Gastrocnemius medialis (tissue), 4 donors: ENCODE data around the gene OR2T35. TPM values are rescaled to one million over a fixed set of nuclear protein-coding genes. Genes with fewer than 3 reads are reported as not detected.
"Not testable (repeated sequence)": the region's sequence is repeated elsewhere in the genome, so short reads cannot be mapped to it uniquely, and the experiment has no call there.

ENCODE experiments used
- ATAC-seq, 2 donors: fragments of 150-250 bp; one replicate each; pipeline ENCODE4 v1.9.1; 2016
- DNase-seq, 2 donors: peaks; one replicate each; pipeline ENCODE4 v3.0.0-alpha.2; 2019
- H3K27ac ChIP-seq, 4 donors: fragments of 200-600 bp; sonication (generic); 1 replicate in 1 of 4; 2 replicates in 3 of 4; pipeline ENCODE4 v1.5.1; 2016 to 2018; ENCODE audit warnings: mild to moderate bottlenecking in 2 of 4, moderate library complexity in 1 of 4
- H3K27me3 ChIP-seq, 3 donors: fragments of 200-600 bp; sonication (generic) in 2 of 3; 1 replicate in 1 of 3; 2 replicates in 2 of 3; pipeline versions ENCODE4 v1.5.1 to v1.6.0; 2016 to 2019; ENCODE audit warnings: mild to moderate bottlenecking in 1 of 3, moderate library complexity in 1 of 3
- H3K36me3 ChIP-seq, 2 donors: fragments of 200-600 bp; sonication (generic) in 1 of 2; one replicate each; pipeline ENCODE4 v1.5.1; 2017 to 2018
- H3K4me1 ChIP-seq, 2 donors: fragments of 200-600 bp; sonication (generic) in 1 of 2; one replicate each; pipeline ENCODE4 v1.5.1; 2016 to 2017; ENCODE audit warnings: mild to moderate bottlenecking in 2 of 2
- H3K4me3 ChIP-seq, 4 donors: fragments of 200-600 bp; sonication (generic) in 3 of 4; 1 replicate in 1 of 4; 2 replicates in 3 of 4; pipeline ENCODE4 v1.5.1; 2016 to 2019; ENCODE audit warnings: mild to moderate bottlenecking in 2 of 4
- H3K9me3 ChIP-seq, 3 donors: fragments of 200-600 bp; sonication (generic) in 2 of 3; 1 replicate in 1 of 3; 2 replicates in 2 of 3; pipeline ENCODE4 v1.5.1; 2016 to 2019
- POLR2A ChIP-seq, 2 donors: fragments of 450-650 bp; IDR thresholded peaks; one replicate each; pipeline ENCODE4 v1.6.1; 2017; ENCODE audit warnings: antibody characterized with exemption in 2 of 2, mild to moderate bottlenecking in 2 of 2, moderate library complexity in 2 of 2
- in situ Hi-C, 4 donors: fragments of 200-750 bp; cut with MboI; loops; one replicate each; pipeline versions ENCODE4 v1.15.0 to v1.8.0; 2017; ENCODE audit warnings: low sequenced_read_pairs in 4 of 4
- intact Hi-C: fragments of 100-400 bp; cut with DNase I; formaldehyde crosslinking; loops from one replicate; pipeline ENCODE4 v1.15.1; 2023; ENCODE audit warnings: low total_unique reads
- total RNA-seq, 4 donors: library from RNA; depleted of rRNA; stranded (reverse); fragments of >200 nt; gene quantifications; one replicate each; pipeline versions ENCODE4 v1.1.0 to v1.2.3, GENCODE V29; 2016
- TF ChIP-seq, protein P1 (sequence below), 5 experiments: fragments of 450-650 bp in 3 of 5; fragments of 200-600 bp in 2 of 5; sonication (generic) in 2 of 5; IDR thresholded peaks in 4 of 5; conservative IDR thresholded peaks in 1 of 5; 1 replicate in 4 of 5; 2 replicates in 1 of 5; pipeline ENCODE4 v1.5.1; 2016 to 2019; ENCODE audit warnings: antibody characterized with exemption in 5 of 5, mild to moderate bottlenecking in 3 of 5, moderate library complexity in 3 of 5

Gene OR2T35, protein sequence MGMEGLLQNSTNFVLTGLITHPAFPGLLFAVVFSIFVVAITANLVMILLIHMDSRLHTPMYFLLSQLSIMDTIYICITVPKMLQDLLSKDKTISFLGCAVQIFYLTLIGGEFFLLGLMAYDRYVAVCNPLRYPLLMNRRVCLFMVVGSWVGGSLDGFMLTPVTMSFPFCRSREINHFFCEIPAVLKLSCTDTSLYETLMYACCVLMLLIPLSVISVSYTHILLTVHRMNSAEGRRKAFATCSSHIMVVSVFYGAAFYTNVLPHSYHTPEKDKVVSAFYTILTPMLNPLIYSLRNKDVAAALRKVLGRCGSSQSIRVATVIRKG
- not detected for total RNA-seq

DNA sequence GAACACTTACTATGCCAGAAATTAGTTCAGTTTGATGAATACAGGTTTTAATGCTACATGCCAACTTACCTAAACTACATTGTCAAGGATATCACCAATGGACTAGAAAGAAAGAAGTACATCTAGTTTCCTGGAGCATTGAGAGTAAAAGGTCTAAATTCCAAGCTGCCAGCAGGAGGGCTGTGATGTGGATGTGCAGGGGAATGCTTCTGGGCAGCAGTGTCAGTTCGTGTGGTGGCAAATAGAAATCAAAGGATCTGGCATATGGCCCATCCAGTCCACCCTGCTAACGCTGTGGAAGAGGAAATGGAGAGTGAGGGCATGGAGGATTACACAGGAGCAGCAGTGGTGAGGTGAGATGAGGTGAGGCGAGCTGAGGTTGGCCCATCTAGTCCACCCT, at the start of gene OR2T35:
OR2T35 (minus strand) TSS at position 101 of the 400 bp plus-strand sequence. CDS start 6,020 bp downstream, outside the sequence.
- intact Hi-C loops, in situ Hi-C loops, DNase-seq, H3K4me3 ChIP-seq, H3K9me3 ChIP-seq, ATAC-seq, H3K4me1 ChIP-seq, H3K36me3 ChIP-seq, H3K27ac ChIP-seq, H3K27me3 ChIP-seq: not testable (repeated sequence)

DNA sequence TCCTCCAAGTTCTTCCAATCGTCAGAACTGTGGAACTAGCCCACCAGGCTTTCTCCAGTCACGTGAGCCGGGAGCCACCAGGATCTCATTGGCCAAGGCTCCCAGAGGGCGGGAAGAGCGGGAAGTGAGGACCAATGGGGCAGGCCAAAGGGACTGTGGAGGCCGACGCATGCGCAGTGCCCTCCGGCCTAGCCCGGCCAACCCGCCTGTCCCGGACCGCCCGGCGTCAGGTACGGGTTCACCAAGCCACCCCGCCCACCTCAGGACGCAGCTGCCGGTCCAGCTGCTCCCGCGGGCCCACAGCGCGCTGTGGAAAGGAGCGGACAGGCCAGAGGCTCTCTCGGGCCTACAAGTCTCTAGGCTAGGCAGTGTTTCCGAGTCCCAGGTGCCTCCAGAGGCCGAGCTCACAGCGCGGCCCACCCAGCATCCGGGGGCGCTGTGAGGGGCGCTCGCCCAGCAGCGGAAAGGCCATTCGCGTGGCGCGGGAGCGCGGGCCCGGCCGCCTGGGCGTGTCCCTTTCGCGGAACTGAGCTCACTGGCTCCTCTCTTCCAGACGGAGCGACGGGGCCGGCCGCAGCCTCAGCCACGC, 46.6 kb upstream of the OR2T35 start:
- H3K4me1 ChIP-seq, result no peaks in the 10 kb centered on the region
- no peak overlapping the region for H3K27ac ChIP-seq
- H3K27me3 ChIP-seq, result no peaks in the 10 kb centered on the region
- no peaks in the 10 kb centered on the region for H3K36me3 ChIP-seq
- no peaks in the 10 kb centered on the region for H3K9me3 ChIP-seq
- DNase-seq (no peak), ATAC-seq (no peak)
- TF ChIP-seq POLR2A (IDR thresholded peaks at IDR 0.05), result no peak
- TF ChIP-seq, protein P1, sequence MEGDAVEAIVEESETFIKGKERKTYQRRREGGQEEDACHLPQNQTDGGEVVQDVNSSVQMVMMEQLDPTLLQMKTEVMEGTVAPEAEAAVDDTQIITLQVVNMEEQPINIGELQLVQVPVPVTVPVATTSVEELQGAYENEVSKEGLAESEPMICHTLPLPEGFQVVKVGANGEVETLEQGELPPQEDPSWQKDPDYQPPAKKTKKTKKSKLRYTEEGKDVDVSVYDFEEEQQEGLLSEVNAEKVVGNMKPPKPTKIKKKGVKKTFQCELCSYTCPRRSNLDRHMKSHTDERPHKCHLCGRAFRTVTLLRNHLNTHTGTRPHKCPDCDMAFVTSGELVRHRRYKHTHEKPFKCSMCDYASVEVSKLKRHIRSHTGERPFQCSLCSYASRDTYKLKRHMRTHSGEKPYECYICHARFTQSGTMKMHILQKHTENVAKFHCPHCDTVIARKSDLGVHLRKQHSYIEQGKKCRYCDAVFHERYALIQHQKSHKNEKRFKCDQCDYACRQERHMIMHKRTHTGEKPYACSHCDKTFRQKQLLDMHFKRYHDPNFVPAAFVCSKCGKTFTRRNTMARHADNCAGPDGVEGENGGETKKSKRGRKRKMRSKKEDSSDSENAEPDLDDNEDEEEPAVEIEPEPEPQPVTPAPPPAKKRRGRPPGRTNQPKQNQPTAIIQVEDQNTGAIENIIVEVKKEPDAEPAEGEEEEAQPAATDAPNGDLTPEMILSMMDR (IDR thresholded peaks at IDR 0.05 in 4 of 5, conservative IDR thresholded peaks at IDR 0.05 in 1 of 5), result no peak
- intact Hi-C loops (no loop called here), in situ Hi-C loops (no loop called here)
- no peak overlapping the region for H3K4me3 ChIP-seq

DNA sequence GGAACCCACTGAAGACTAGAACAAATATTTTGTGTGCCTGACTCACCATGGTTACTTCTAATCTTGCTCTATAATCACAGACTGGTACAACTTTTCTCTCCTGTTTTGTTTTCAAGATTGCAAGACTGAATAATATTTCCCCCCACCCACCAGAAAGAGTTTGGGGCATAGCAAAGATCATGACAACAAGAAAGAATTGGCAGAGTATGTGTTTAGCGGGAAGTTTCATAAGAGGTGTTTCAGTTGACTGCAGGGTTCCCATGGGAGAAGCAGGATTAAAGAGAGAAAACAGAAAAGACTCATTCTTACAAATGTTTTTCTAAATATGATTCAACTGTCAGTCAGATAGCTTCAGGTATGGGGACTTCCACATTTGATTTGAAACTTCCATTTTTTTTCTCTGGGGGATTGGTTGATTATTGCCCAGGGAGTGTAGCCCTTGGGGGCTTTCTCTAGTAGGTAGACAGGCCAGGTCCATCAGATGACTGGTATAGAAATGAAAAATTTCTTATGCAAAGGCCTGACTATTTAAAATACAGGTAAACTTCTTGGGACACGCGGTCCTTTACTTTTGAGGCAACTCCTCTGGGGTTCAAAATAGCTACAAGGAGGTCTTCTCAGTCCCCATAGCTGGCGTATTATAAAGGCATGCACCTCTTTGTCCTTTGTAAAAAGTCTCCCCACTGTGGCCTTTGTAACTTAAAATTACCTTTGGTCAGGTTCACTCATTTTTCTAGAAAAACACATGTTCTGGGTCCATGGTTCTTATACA, 43.6 kb upstream of the OR2T35 start:
- TF ChIP-seq, protein P1 (IDR thresholded peaks at IDR 0.05 in 4 of 5, conservative IDR thresholded peaks at IDR 0.05 in 1 of 5), result no peak
- in situ Hi-C loops, result no loop called here
- Histone ChIP-seq H3K36me3 (no peaks in the 10 kb centered on the region), H3K27me3 (no peaks in the 10 kb centered on the region), H3K9me3 (no peaks in the 10 kb centered on the region), H3K27ac (no peak overlapping the region), H3K4me3 (no peak overlapping the region), H3K4me1 (no peaks in the 10 kb centered on the region)
- no peak for DNase-seq
- intact Hi-C loops, result no loop called here
- ATAC-seq, result no peak

DNA sequence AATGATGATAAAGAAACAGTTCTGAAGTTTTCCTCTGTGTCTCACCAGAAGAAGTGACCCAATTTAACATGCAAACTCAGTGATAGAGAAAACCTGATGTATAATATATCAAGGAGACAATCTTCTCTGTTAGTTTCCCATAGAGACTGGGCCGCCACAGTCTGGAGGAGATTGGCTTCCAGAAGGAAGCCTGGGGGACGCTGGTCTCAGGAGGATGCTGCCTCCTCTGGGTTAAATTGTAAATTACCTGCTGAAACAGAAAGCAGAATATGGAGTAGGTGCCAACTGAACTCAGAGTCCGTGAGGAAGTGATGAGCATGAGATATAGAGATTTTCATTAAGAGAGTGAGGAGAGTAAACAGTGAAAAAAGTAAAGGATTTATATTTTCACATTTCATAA, 41.7 kb upstream of the OR2T35 start:
- Histone ChIP-seq H3K9me3 (no peaks in the 10 kb centered on the region), H3K27me3 (no peaks in the 10 kb centered on the region), H3K36me3 (no peaks in the 10 kb centered on the region), H3K4me3 (no peak overlapping the region), H3K4me1 (no peaks in the 10 kb centered on the region), H3K27ac (no peak overlapping the region)
- ATAC-seq, result no peak
- in situ Hi-C loops, result no loop called here
- no peak for DNase-seq
- no peak for TF ChIP-seq POLR2A (IDR thresholded peaks at IDR 0.05)
- TF ChIP-seq, protein P1 (IDR thresholded peaks at IDR 0.05 in 4 of 5, conservative IDR thresholded peaks at IDR 0.05 in 1 of 5), result no peak
- intact Hi-C loops, result no loop called here

DNA sequence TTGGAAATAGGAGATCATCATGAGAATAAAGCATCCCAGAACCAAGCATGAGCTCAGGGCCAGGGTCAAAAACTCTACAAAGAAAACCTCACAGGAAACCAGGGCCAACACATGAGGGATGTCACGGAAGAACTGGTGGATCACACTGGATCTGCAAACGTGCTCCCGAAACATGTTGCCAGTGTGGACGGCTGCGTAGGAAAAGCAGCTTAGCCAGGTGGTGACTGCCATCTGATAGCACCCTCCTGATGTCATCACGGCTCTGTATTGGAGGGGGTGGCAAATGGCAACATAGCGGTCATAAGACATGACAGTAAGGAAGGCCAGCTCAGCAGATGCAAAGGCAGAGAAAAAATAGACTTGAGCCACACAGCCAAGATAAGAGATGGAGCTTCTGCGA, 36.6 kb upstream of the OR2T35 start:
- H3K4me1 ChIP-seq, result no peaks in the 10 kb centered on the region
- in situ Hi-C loops (no loop called here), intact Hi-C loops (no loop called here)
- no peak overlapping the region for H3K27ac ChIP-seq
- H3K36me3 ChIP-seq, result no peaks in the 10 kb centered on the region
- H3K4me3 ChIP-seq, result no peak overlapping the region
- DNase-seq (no peak), ATAC-seq (no peak)
- peaks cover 0 to 3% (median 0%) of the 10 kb centered on the region in 3 donors for H3K27me3 ChIP-seq
- no peaks in the 10 kb centered on the region for H3K9me3 ChIP-seq
- TF ChIP-seq, protein P1 (IDR thresholded peaks at IDR 0.05 in 4 of 5, conservative IDR thresholded peaks at IDR 0.05 in 1 of 5), result no peak
- no peak for TF ChIP-seq POLR2A (IDR thresholded peaks at IDR 0.05)
